ENCODE results near the gene ITSN2. TPM values are rescaled to one million over a fixed set of nuclear protein-coding genes. Genes with fewer than 3 reads are reported as not detected.
A peak's percentile ranks its signal among the peaks of the same experiment; 100 is the strongest.
"Not testable (repeated sequence)": the region's sequence is repeated elsewhere in the genome, so short reads cannot be mapped to it uniquely, and the experiment has no call there.

The ITSN2 gene
- total RNA-seq, 1 experiment from 2014 or later = 29.7 TPM

DNA sequence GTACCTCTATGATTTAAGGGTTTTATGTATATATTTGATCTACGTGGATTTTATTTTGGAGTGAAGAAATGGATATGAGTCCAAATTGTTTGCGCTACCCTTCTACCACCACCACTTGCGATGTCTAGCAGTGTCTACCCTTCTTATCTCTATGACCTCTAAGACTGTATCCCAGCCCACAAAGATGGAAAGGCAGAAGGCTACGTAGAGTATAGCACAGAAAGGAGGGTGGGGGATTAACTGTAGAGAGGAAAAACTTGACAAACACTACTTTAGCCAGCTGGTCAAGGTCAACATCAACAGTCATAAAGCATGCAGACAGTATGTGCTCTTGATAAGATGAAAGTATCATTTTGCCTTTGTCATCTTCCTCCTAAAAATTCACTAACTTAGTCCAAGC lies 14.4 kb downstream of the ITSN2 start:
- DNase-seq (ENCODE audit: low read depth, low spot score) = no peak
- in situ Hi-C loops (cut with HindIII; ENCODE audit: low pct_unique_long_range_greater_than_20kb, low sequenced_read_pairs) = no loop called here

GRCh38 chr2:24343225-24343882 lies 17.0 kb downstream of the ITSN2 start:
- in situ Hi-C loops (cut with HindIII; ENCODE audit: low pct_unique_long_range_greater_than_20kb, low sequenced_read_pairs) = no loop called here
- DNase-seq (ENCODE audit: low read depth, low spot score) = no peak

GRCh38 chr2:24342110-24342910 lies 18.0 kb downstream of the ITSN2 start:
- no peak for DNase-seq (ENCODE audit: low read depth, low spot score)
- in situ Hi-C loops (cut with HindIII; ENCODE audit: low pct_unique_long_range_greater_than_20kb, low sequenced_read_pairs) = no loop called here

- in situ Hi-C loops (cut with HindIII; ENCODE audit: low pct_unique_long_range_greater_than_20kb, low sequenced_read_pairs) = no loop called here
- no peak for DNase-seq (ENCODE audit: low read depth, low spot score)
These were observed 20.5 kb downstream of the ITSN2 start for GRCh38 chr2:24339856-24340262.

DNA sequence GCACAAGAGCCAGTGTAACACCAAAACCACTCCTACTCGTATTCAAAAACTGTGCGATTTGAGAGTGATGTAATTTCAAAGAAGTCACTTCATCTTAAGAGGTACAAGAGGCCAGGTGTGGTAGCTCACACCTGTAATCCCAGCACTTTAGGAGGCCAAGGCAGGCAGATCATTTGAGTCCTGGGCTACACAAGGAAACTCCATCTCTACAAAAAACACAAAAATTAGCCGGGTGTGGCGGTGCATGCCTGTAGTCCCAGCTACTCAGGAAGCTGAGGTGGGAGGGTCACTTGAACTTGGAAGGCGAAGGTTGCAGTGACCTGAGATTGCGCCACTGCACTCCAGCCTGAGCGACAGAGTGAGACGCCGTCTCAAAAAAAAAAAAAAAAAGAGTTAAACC lies 21.2 kb downstream of the ITSN2 start:
- DNase-seq (ENCODE audit: low read depth, low spot score); in situ Hi-C loops (cut with HindIII; ENCODE audit: low pct_unique_long_range_greater_than_20kb, low sequenced_read_pairs): not testable (repeated sequence)

GRCh38 chr2:24337890-24338289 lies 22.4 kb downstream of the ITSN2 start:
- in situ Hi-C loops (cut with HindIII; ENCODE audit: low pct_unique_long_range_greater_than_20kb, low sequenced_read_pairs) = no loop called here
- no peak for DNase-seq (ENCODE audit: low read depth, low spot score)

- in situ Hi-C loops (cut with HindIII; ENCODE audit: low pct_unique_long_range_greater_than_20kb, low sequenced_read_pairs) = no loop called here
- no peak for DNase-seq (ENCODE audit: low read depth, low spot score)
These were observed 23.5 kb downstream of the ITSN2 start for GRCh38 chr2:24336811-24337210.

- DNase-seq (ENCODE audit: low read depth, low spot score) = no peak
- in situ Hi-C loops (cut with HindIII; ENCODE audit: low pct_unique_long_range_greater_than_20kb, low sequenced_read_pairs) = no loop called here
These were observed 26.1 kb downstream of the ITSN2 start for GRCh38 chr2:24334245-24334633.

DNA sequence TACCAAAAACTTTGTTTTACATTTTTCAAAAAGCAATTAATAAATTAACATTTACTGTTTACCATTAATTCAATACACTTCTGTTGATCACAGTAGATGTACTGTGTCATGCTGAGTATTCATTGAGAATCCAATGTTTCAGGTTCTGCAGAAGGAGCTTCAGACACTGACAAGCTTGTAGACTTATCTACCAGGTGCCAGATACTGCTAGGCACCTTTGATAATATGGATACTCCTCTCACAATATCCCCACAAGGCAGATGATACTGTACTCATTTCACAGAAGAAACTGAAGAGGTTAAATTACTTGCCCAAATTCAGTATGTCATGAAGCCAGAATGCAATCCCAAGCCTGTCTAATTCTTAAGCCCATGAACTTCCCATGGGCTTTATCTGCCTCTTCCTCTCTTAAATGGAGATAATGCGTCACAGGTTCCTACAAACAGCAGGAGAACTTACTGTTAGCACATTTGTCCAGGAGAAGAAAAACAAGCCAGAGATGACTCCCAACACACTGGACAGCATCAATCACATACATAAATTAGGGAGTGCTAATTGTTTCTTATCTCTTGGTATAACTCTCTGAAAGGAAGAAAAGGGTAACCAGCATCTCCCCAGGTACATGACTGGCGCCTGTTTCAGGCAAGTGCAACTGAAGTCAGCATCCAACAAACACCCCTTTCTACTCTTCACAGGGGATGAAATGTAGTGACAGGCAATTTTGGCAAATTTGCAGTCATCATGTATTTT lies 27.4 kb downstream of the ITSN2 start:
- in situ Hi-C loops (cut with HindIII; ENCODE audit: low pct_unique_long_range_greater_than_20kb, low sequenced_read_pairs) = no loop called here
- no peak for DNase-seq (ENCODE audit: low read depth, low spot score)

DNA sequence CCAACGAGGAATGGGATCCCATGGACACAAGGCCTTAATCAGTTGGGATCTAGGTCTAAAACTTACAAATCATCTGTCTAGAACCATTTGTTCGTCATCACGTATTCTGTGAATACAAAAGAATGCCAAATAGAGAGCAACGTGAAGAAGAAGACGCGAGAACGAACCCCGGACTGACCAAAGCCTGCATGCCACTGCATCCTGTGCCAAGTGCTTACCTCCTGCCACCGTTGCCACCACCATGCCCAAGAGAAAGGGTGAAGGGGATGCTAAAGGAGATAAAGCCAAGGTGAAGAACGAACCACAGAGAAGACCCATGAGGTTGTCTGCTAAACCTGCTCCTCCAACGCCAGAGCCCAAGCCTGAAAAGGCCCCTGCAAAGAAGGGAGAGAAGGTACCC lies 30.2 kb downstream of the ITSN2 start:
- DNase-seq (ENCODE audit: low read depth, low spot score) = no peak
- in situ Hi-C loops (cut with HindIII; ENCODE audit: low pct_unique_long_range_greater_than_20kb, low sequenced_read_pairs) = no loop called here

DNA sequence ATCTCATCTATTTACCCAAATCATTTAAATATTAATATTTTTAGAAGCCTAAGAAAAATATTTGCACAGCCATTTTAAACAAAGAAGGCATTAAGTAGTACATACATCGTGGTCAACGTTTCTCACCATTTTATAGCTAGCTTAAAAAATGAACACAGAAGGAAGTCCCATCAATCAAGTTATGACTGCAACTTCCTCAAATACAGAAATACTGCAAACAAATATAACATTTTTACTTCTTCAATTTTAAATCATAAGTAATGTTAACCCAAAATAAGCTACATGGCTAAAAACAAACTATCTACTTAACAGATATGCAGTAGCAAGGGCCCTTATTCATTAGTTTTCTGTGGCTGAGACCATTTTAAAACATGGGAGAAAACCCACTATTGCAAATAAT lies 30.6 kb downstream of the ITSN2 start:
- no peak for DNase-seq (ENCODE audit: low read depth, low spot score)
- in situ Hi-C loops (cut with HindIII; ENCODE audit: low pct_unique_long_range_greater_than_20kb, low sequenced_read_pairs) = no loop called here

DNA sequence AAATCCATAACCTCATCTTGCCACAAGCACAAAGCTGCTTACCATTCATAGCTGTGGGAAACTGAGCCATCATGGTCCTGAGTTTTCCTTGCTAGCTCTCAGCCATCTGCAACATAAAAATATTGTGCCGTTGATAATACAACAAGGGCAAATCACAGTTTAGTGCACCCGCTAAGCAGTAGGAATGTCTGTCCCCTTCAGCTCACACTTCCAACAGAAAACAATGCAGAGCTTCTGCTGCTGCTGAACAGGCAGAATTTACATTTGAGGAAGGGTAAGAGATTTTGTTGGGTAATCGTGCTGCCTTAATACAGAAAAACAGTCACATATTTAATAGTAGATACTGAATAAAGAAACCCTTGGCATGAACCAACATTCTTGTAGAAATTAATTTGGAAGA lies 32.3 kb downstream of the ITSN2 start:
- DNase-seq (ENCODE audit: low read depth, low spot score) = no peak
- in situ Hi-C loops (cut with HindIII; ENCODE audit: low pct_unique_long_range_greater_than_20kb, low sequenced_read_pairs) = no loop called here

GRCh38 chr2:24317491-24317920 lies 42.8 kb downstream of the ITSN2 start:
- in situ Hi-C loops (cut with HindIII; ENCODE audit: low pct_unique_long_range_greater_than_20kb, low sequenced_read_pairs) = no loop called here
- DNase-seq (ENCODE audit: low read depth, low spot score) = no peak

GRCh38 chr2:24315669-24316068 lies 44.7 kb downstream of the ITSN2 start:
- DNase-seq (ENCODE audit: low read depth, low spot score) = no peak
- in situ Hi-C loops (cut with HindIII; ENCODE audit: low pct_unique_long_range_greater_than_20kb, low sequenced_read_pairs) = no loop called here

DNA sequence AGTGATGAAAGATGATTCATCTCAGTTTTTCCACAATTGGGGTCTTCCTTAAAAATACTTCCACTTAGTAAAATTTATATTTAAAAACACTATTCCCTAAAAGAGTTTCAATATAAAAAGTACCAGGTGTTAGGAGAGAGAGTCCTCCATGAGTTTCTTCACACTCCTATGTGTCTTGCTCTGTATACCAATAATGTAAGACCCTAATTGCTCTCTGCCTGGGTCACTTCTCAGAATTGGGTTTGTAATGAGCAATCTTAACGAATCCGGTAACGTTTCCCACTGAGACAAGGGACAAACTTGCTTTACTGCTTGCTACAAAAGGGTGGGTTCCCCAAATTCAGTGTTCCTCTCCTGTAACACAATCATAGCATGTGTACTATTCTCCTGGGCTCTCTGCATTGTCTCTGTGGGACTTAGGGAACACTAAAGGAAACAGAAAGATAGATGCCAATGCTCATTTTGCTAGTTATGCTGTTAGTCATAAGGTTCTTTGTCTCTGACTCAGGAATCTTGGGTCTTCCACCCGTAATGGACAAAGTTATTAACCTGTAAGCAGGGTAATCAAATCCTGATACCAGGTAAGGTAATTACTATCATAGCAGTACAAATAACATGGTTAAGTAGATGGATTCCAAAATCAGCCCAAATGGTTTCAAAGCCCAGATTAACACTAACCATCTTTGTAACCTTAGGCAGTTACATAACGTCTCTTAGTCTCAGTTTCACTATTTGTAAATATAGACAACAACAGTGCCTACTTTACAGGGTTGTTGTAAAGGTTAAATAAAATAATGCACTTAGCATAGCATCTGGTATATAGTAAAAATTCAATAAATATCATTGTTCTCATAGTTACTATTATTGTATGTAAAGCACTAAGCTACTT lies 46.3 kb downstream of the ITSN2 start:
- no peak for DNase-seq (ENCODE audit: low read depth, low spot score)
- in situ Hi-C loops (cut with HindIII; ENCODE audit: low pct_unique_long_range_greater_than_20kb, low sequenced_read_pairs) = no loop called here

GRCh38 chr2:24307961-24308360 lies 52.4 kb downstream of the ITSN2 start:
- in situ Hi-C loops (cut with HindIII; ENCODE audit: low pct_unique_long_range_greater_than_20kb, low sequenced_read_pairs) = no loop called here
- no peak for DNase-seq (ENCODE audit: low read depth, low spot score)

DNA sequence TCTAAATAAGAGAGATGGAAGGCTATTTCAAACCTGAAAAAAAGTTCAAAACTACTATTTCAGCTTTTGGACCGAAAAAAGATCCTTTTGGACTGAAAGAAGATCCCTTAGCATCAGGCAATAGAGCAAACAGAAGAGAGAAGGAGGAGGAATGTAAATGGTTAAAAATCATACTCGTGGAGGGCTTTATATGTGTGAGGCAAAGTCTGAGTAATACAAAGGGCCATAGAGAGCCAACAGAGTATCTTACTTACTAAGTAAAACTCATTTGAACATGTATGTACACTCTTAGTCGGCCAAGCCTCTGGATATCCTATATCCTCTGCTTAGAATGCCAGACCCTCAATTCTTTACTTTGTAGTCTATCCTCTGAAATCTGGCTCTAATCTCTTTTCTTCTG lies 55.7 kb downstream of the ITSN2 start:
- in situ Hi-C loops (cut with HindIII; ENCODE audit: low pct_unique_long_range_greater_than_20kb, low sequenced_read_pairs) = no loop called here

DNA sequence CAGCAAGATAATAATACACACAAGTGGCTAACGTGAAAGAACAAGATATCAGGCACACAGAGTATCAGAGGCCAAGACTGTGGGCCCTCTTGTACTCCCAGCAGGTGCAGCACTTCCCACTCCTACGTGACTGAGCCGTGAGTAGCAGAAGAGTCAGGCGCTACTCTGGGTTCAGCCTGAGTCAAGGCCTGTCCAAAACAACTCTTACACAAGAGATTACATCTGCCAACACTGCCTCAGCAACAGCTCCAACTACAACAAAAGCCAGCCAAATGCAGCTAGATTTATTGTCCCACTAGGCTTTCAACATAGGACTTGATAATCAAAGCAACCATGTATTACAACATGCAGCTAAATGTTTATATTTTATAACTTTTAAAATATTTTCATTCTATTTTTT lies 56.2 kb downstream of the ITSN2 start:
- in situ Hi-C loops (cut with HindIII; ENCODE audit: low pct_unique_long_range_greater_than_20kb, low sequenced_read_pairs) = no loop called here
- no peak for DNase-seq (ENCODE audit: low read depth, low spot score)

More for the DNA sequence above, 55.7 kb downstream of the ITSN2 start:
- peak; percentile 9 for DNase-seq (ENCODE audit: low read depth, low spot score)
